H9 (cell line): ENCODE results near the gene PTDSS2. TPM values are rescaled to one million over a fixed set of nuclear protein-coding genes. Genes with fewer than 3 reads are reported as not detected.
"Not testable (repeated sequence)": the region's sequence is repeated elsewhere in the genome, so short reads cannot be mapped to it uniquely, and the experiment has no call there.

Experiments used
- DNase-seq: peaks from one replicate; pipeline ENCODE4 v3.0.0-alpha.2; 2017
- H2AFZ ChIP-seq: one replicate; pipeline ENCODE4 v1.6.1; 2013; ENCODE audit warnings: mild to moderate bottlenecking, low read length, control low read depth, moderate library complexity
- H2AK5ac ChIP-seq: 2 replicates; pipeline ENCODE4 v1.6.1; 2013; ENCODE audit warnings: low read length, control low read depth, mixed read lengths; ENCODE audit not compliant: insufficient read length
- H2BK120ac ChIP-seq: one replicate; pipeline ENCODE4 v1.6.1; 2013; ENCODE audit warnings: low read depth, mild to moderate bottlenecking, low read length, control low read depth, inconsistent platforms; ENCODE audit not compliant: poor library complexity, severe bottlenecking
- H2BK12ac ChIP-seq: 2 replicates; pipeline ENCODE4 v1.6.1; 2013; ENCODE audit warnings: low read length, control low read depth, mixed read lengths, low read depth; ENCODE audit not compliant: insufficient read length
- H2BK15ac ChIP-seq: 2 replicates; pipeline ENCODE4 v1.6.1; 2013; ENCODE audit warnings: low read depth, low read length, control low read depth
- H2BK20ac ChIP-seq: one replicate; pipeline ENCODE4 v1.6.1; 2013; ENCODE audit warnings: low read depth, mild to moderate bottlenecking, low read length, control low read depth, inconsistent platforms; ENCODE audit not compliant: poor library complexity, severe bottlenecking
- H2BK5ac ChIP-seq: 2 replicates; pipeline ENCODE4 v1.6.1; 2013; ENCODE audit warnings: low read length, control low read depth, mixed read lengths; ENCODE audit not compliant: insufficient read length
- H3K14ac ChIP-seq: 2 replicates; pipeline ENCODE4 v1.6.1; 2013; ENCODE audit warnings: low read length, control low read depth; ENCODE audit not compliant: insufficient read depth
- H3K18ac ChIP-seq: 2 replicates; pipeline ENCODE4 v1.6.1; 2013; ENCODE audit warnings: low read depth, mild to moderate bottlenecking, mixed read lengths, low read length, control low read depth; ENCODE audit not compliant: insufficient read length
- H3K23ac ChIP-seq: 2 replicates; pipeline ENCODE4 v1.6.1; 2013; ENCODE audit warnings: low read length, control low read depth, mixed read lengths, low read depth; ENCODE audit not compliant: insufficient read length
- H3K23me2 ChIP-seq: 2 replicates; pipeline ENCODE4 v1.6.1; 2013; ENCODE audit warnings: low read depth, mild to moderate bottlenecking, mixed read lengths, low read length, control low read depth; ENCODE audit not compliant: insufficient read length, poor library complexity, severe bottlenecking
- H3K27ac ChIP-seq: 2 replicates; pipeline ENCODE4 v1.5.1; 2013; ENCODE audit warnings: low read length, control low read depth, mixed read lengths, low read depth; ENCODE audit not compliant: insufficient read length
- H3K27me3 ChIP-seq: 2 replicates; pipeline ENCODE4 v1.6.1; 2013; ENCODE audit warnings: low read length, control low read depth, inconsistent platforms; ENCODE audit not compliant: insufficient read depth
- H3K4ac ChIP-seq: 2 replicates; pipeline ENCODE4 v1.6.1; 2013; ENCODE audit warnings: low read depth, mild to moderate bottlenecking, control low read depth, inconsistent platforms, low read length, moderate library complexity
- H3K4me1 ChIP-seq: 2 replicates; pipeline ENCODE4 v1.6.1; 2013; ENCODE audit warnings: low read length, control low read depth, inconsistent platforms; ENCODE audit not compliant: insufficient read depth
- H3K4me2 ChIP-seq: 2 replicates; pipeline ENCODE4 v1.6.1; 2013; ENCODE audit warnings: low read length, control low read depth, mixed read lengths; ENCODE audit not compliant: insufficient read length, insufficient read depth
- H3K56ac ChIP-seq: 2 replicates; pipeline ENCODE4 v1.6.1; 2013; ENCODE audit warnings: low read depth, mild to moderate bottlenecking, mixed read lengths, low read length, control low read depth; ENCODE audit not compliant: insufficient read length
- H3K79me1 ChIP-seq: 2 replicates; pipeline ENCODE4 v1.6.1; 2013; ENCODE audit warnings: low read depth, mild to moderate bottlenecking, moderate library complexity, low read length, control low read depth, inconsistent platforms; ENCODE audit not compliant: insufficient read depth, poor library complexity, severe bottlenecking
- H3K79me2 ChIP-seq: 2 replicates; pipeline ENCODE4 v1.6.1; 2013; ENCODE audit warnings: low read length, control low read depth, inconsistent platforms; ENCODE audit not compliant: insufficient read depth
- H3K9ac ChIP-seq: 2 replicates; pipeline ENCODE4 v1.6.1; 2013; ENCODE audit warnings: low read length, control low read depth, mixed read lengths; ENCODE audit not compliant: insufficient read length; ENCODE audit errors: extremely low read depth
- H3K9me3 ChIP-seq: one replicate; pipeline ENCODE4 v1.6.1; 2013; ENCODE audit warnings: low read depth, low read length, inconsistent platforms; ENCODE audit not compliant: control insufficient read depth
- H3T11ph ChIP-seq: one replicate; pipeline ENCODE4 v1.6.1; 2013; ENCODE audit warnings: mild to moderate bottlenecking, low read length, control low read depth, inconsistent platforms
- H4K20me1 ChIP-seq: one replicate; pipeline ENCODE4 v1.6.1; 2013; ENCODE audit not compliant: control insufficient read depth, insufficient read length, insufficient read depth
- H4K5ac ChIP-seq: 2 replicates; pipeline ENCODE4 v1.6.1; 2013; ENCODE audit warnings: low read depth, mild to moderate bottlenecking, mixed read lengths, low read length, control low read depth; ENCODE audit not compliant: insufficient read length
- H4K8ac ChIP-seq: replicated peaks from 2 replicates; pipeline ENCODE4 v1.6.1; 2013; ENCODE audit warnings: low read length, control low read depth, mixed read lengths, low read depth; ENCODE audit not compliant: insufficient read length
- H4K91ac ChIP-seq: 2 replicates; pipeline ENCODE4 v1.6.1; 2013; ENCODE audit warnings: low read depth, mild to moderate bottlenecking, moderate library complexity, mixed read lengths, low read length, control low read depth; ENCODE audit not compliant: insufficient read length
- H3K27ac Mint-ChIP-seq, 3 experiments: 2 replicates in 2 of 3; 3 replicates in 1 of 3; pipeline ENCODE4 v1.8.0; 2020 to 2021; ENCODE audit warnings: mixed read lengths in 3 of 3, mild to moderate bottlenecking in 1 of 3, moderate library complexity in 1 of 3
- H3K27me3 Mint-ChIP-seq: 2 replicates; pipeline ENCODE4 v1.8.0; 2021; ENCODE audit warnings: low read depth, mild to moderate bottlenecking, moderate library complexity, mixed read lengths
- H3K36me3 Mint-ChIP-seq, 3 experiments: 2 replicates in 2 of 3; 3 replicates in 1 of 3; pipeline ENCODE4 v1.8.0; 2020 to 2021; ENCODE audit warnings: low read depth in 3 of 3, mixed read lengths in 3 of 3; ENCODE audit not compliant: insufficient read depth in 1 of 3
- H3K4me1 Mint-ChIP-seq, 2 experiments: 2 replicates each; pipeline ENCODE4 v1.8.0; 2020; ENCODE audit warnings: mixed read lengths in 2 of 2
- H3K4me3 Mint-ChIP-seq, 2 experiments: 2 replicates in 1 of 2; 3 replicates in 1 of 2; pipeline ENCODE4 v1.8.0; 2020 to 2021; ENCODE audit warnings: mild to moderate bottlenecking in 2 of 2, mixed read lengths in 2 of 2, moderate library complexity in 1 of 2
- H3K9me3 Mint-ChIP-seq, 2 experiments: 2 replicates in 1 of 2; 3 replicates in 1 of 2; pipeline ENCODE4 v1.8.0; 2020; ENCODE audit warnings: mild to moderate bottlenecking in 2 of 2, mixed read lengths in 2 of 2, moderate library complexity in 1 of 2
- CTCF ChIP-seq: fragments of 200-600 bp; sonication (generic); conservative IDR thresholded peaks from 3 replicates; pipeline ENCODE4 v1.8.0; 2021; ENCODE audit warnings: antibody characterized with exemption, mild to moderate bottlenecking
- WGBS: extraction: QIAGEN DNeasy Blood & Tissue Kit; methylation state at CpG from one replicate; pipeline ENCODE4 v1.1.7; 2013; ENCODE audit warnings: missing lambda C conversion rate, low lambda C conversion rate, mixed read lengths; ENCODE audit not compliant: insufficient read length; ENCODE audit errors: extremely low coverage; 5-methylcytosine and 5-hydroxymethylcytosine counted together
- total RNA-seq: library from RNA; stranded (reverse); gene quantifications from 2 replicates; pipeline ENCODE4 v1.2.1, GENCODE V29; 2021

The PTDSS2 gene
- total RNA-seq, 1 experiment from 2014 or later: 55.3 TPM

DNA sequence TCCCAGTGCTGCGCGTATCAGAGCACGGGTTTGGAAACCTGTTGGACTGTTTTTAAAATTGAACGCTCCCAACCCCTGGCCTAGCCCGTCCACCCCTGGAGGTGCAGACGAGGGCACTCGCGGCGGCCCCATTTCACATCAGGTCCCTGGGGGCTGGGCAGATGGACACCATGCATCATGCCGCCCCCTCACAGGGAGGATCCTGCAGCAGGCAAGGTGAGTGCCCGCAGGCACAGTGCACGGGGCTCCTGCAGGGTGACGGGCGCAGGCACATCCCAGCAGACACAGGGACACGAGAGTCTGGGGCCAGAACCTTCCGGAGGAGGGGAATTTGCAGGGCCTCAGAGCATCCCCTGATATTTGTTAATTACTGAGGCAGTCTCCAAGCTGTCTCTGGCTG, 15.6 kb upstream of the PTDSS2 start:
- H3K36me3 Mint-ChIP-seq: peaks cover 3 to 12% (median 3%) of the 10 kb centered on the region in 3 experiments
- no peak overlapping the region for H3K18ac ChIP-seq
- DNase-seq: no peak
- H3K79me2 ChIP-seq: no peaks in the 10 kb centered on the region
- H3K9me3 Mint-ChIP-seq: peaks cover 9 to 12% of the 10 kb centered on the region in 2 experiments
- TF ChIP-seq CTCF: no peak
- no peak overlapping the region for H2AFZ ChIP-seq
- H3K23ac ChIP-seq: no peak overlapping the region
- H4K5ac ChIP-seq: no peak overlapping the region
- no peak overlapping the region for H3K4ac ChIP-seq
- no peak overlapping the region for H4K91ac ChIP-seq
- H3T11ph ChIP-seq: no peak overlapping the region
- H2BK15ac ChIP-seq: no peak overlapping the region
- H4K8ac ChIP-seq: no peak overlapping the region
- no peak overlapping the region for H2BK120ac ChIP-seq
- WGBS: no CpG with 5 or more reads among the region's 16 CpGs
- H3K27ac ChIP-seq: no peak overlapping the region
- H2BK12ac ChIP-seq: no peak overlapping the region
- H2BK20ac ChIP-seq: no peak overlapping the region
- no peak overlapping the region for H3K4me2 ChIP-seq
- H3K27ac Mint-ChIP-seq: no peak overlapping the region; a peak in 1 of 7 replicates
- H3K9me3 ChIP-seq: peaks cover 7% of the 10 kb centered on the region
- H3K4me1 ChIP-seq: no peaks in the 10 kb centered on the region
- peaks cover 2% of the 10 kb centered on the region for H3K27me3 Mint-ChIP-seq
- no peaks in the 10 kb centered on the region for H3K79me1 ChIP-seq
- H3K23me2 ChIP-seq: no peaks in the 10 kb centered on the region
- no peak overlapping the region for H3K56ac ChIP-seq
- H3K14ac ChIP-seq: no peak overlapping the region
- H3K4me3 Mint-ChIP-seq: no peak overlapping the region
- no peak overlapping the region for H3K9ac ChIP-seq
- H4K20me1 ChIP-seq: no peaks in the 10 kb centered on the region
- no peaks in the 10 kb centered on the region; a peak in 1 of 4 replicates for H3K4me1 Mint-ChIP-seq
- H2BK5ac ChIP-seq: no peak overlapping the region
- H2AK5ac ChIP-seq: no peak overlapping the region
- no peaks in the 10 kb centered on the region for H3K27me3 ChIP-seq

- not testable (repeated sequence) for H3K18ac ChIP-seq, H3K27ac ChIP-seq, H4K5ac ChIP-seq, H2AK5ac ChIP-seq, H3K4ac ChIP-seq, H4K20me1 ChIP-seq, H2BK120ac ChIP-seq, H4K8ac ChIP-seq, H3T11ph ChIP-seq, H2BK20ac ChIP-seq, H3K4me1 ChIP-seq, H3K27me3 Mint-ChIP-seq, H3K4me3 Mint-ChIP-seq, H4K91ac ChIP-seq, H3K9me3 ChIP-seq, H3K4me1 Mint-ChIP-seq, H3K56ac ChIP-seq, H3K23ac ChIP-seq, H3K4me2 ChIP-seq, H3K14ac ChIP-seq, H2AFZ ChIP-seq, H2BK12ac ChIP-seq, H3K79me2 ChIP-seq, H3K27me3 ChIP-seq, H2BK15ac ChIP-seq, H3K23me2 ChIP-seq, H2BK5ac ChIP-seq, H3K79me1 ChIP-seq, DNase-seq, H3K27ac Mint-ChIP-seq, H3K9ac ChIP-seq
- no CpG with 5 or more reads among the region's 1 CpG for WGBS
- H3K9me3 Mint-ChIP-seq: peaks cover 9 to 12% of the 10 kb centered on the region in 2 experiments
- peaks cover 3 to 12% (median 3%) of the 10 kb centered on the region in 3 experiments for H3K36me3 Mint-ChIP-seq
These were observed 14.9 kb upstream of the PTDSS2 start for GRCh38 chr11:434999-435740.
